Omental fat pad (tissue), 4 donors: ENCODE results near the gene TTLL11. TPM values are rescaled to one million over a fixed set of nuclear protein-coding genes. Genes with fewer than 3 reads are reported as not detected.

Source experiments
- ATAC-seq: fragments of 150-250 bp; one replicate; pipeline ENCODE4 v1.9.1; 2016; ENCODE audit warnings: mild to moderate bottlenecking, moderate library complexity; ENCODE audit not compliant: low FRiP score
- DNase-seq: peaks from one replicate; pipeline ENCODE4 v3.0.0-alpha.2; 2019; ENCODE audit warnings: low spot score
- CTCF ChIP-seq, 3 donors: fragments of 450-650 bp; IDR thresholded peaks; one replicate each; pipeline ENCODE4 v1.5.1; 2016 to 2017; ENCODE audit warnings: antibody characterized with exemption in 3 of 3, mild to moderate bottlenecking in 3 of 3, moderate library complexity in 2 of 3
- total RNA-seq, 4 donors: library from RNA; depleted of rRNA; stranded (reverse); fragments of >200 nt; gene quantifications; one replicate each; pipeline ENCODE4 v1.1.0, GENCODE V29; 2016

The TTLL11 gene
- total RNA-seq, 4 donors from 2014 or later: 7.0 to 16.0 (median 10.2) TPM

GRCh38 chr9:122016309-122016708 lies 76.8 kb downstream of the TTLL11 start:
- no peak for ATAC-seq
- no peak for TF ChIP-seq CTCF (IDR thresholded peaks at IDR 0.05)
- no peak for DNase-seq

- TF ChIP-seq CTCF (IDR thresholded peaks at IDR 0.05): no peak
- ATAC-seq (no peak), DNase-seq (no peak)
These were observed 77.8 kb downstream of the TTLL11 start for GRCh38 chr9:122015170-122015821.

GRCh38 chr9:122011818-122012498 lies 81.2 kb downstream of the TTLL11 start:
- no peak for ATAC-seq
- no peak for TF ChIP-seq CTCF (IDR thresholded peaks at IDR 0.05)
- DNase-seq: no peak

- ATAC-seq: no peak
- no peak for TF ChIP-seq CTCF (IDR thresholded peaks at IDR 0.05)
- no peak for DNase-seq
These were observed 84.5 kb downstream of the TTLL11 start for GRCh38 chr9:122008559-122008958.

GRCh38 chr9:122007837-122008236 lies 85.3 kb downstream of the TTLL11 start:
- no peak for DNase-seq

GRCh38 chr9:122005597-122005996 lies 87.5 kb downstream of the TTLL11 start:
- DNase-seq: no peak
- no peak for ATAC-seq
- no peak for TF ChIP-seq CTCF (IDR thresholded peaks at IDR 0.05)

More at GRCh38 chr9:122007837-122008236, 85.3 kb downstream of the TTLL11 start:
- no peak for ATAC-seq
- no peak for TF ChIP-seq CTCF (IDR thresholded peaks at IDR 0.05)

- ATAC-seq: no peak
- no peak for DNase-seq
- no peak for TF ChIP-seq CTCF (IDR thresholded peaks at IDR 0.05)
These were observed 88.5 kb downstream of the TTLL11 start for GRCh38 chr9:122004589-122004988.
